AG20443 (cell line): Measurements from ENCODE around the gene KLHDC4.
A peak's percentile ranks its signal among the peaks of the same experiment; 100 is the strongest.
"Not testable (repeated sequence)": the region's sequence is repeated elsewhere in the genome, so short reads cannot be mapped to it uniquely, and the experiment has no call there.

ENCODE experiments used
- DNase-seq: peaks from one replicate; pipeline ENCODE4 v3.0.0; 2012; ENCODE audit warnings: low spot score, mixed read lengths

KLHDC4 gene

GRCh38 chr16:87684106-87684677, 81.6 kb downstream of the KLHDC4 start:
- no peak for DNase-seq

GRCh38 chr16:87682852-87683399, 82.9 kb downstream of the KLHDC4 start:
- no peak for DNase-seq

- peak; percentile 92 for DNase-seq
Measured at GRCh38 chr16:87681981-87682570, 83.7 kb downstream of the KLHDC4 start.

GRCh38 chr16:87681051-87681602, 84.7 kb downstream of the KLHDC4 start:
- not testable (repeated sequence) for DNase-seq

GRCh38 chr16:87680272-87680644, 85.5 kb downstream of the KLHDC4 start:
- DNase-seq, result no peak

GRCh38 chr16:87679593-87680271, 86.1 kb downstream of the KLHDC4 start:
- no peak for DNase-seq

DNA sequence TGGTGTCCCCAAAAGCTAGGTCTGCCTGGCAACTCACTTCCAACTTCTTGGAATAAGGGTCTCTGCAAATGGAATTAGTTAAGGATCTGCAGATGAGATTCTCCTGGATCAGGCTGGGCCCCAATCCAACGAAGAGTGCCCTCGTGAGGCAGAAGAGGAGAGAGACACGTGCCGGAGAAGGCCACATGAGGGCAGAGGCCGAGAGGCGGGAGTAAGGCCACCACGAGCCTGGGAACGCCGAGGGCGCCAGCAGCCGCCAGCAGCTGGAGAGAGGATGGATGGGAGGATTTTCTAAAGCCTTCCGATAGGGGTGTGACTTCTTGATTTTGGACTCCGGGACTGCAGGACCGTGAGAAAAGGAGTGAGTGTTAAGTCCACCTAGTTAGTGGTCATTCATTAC, 87.2 kb downstream of the KLHDC4 start:
- DNase-seq, result no peak

GRCh38 chr16:87677830-87678229, 88.0 kb downstream of the KLHDC4 start:
- DNase-seq, result no peak

GRCh38 chr16:87675111-87675719, 90.6 kb downstream of the KLHDC4 start:
- DNase-seq, result no peak

GRCh38 chr16:87674419-87674818, 91.4 kb downstream of the KLHDC4 start:
- DNase-seq, result no peak

GRCh38 chr16:87671715-87672270, 94.0 kb downstream of the KLHDC4 start:
- no peak for DNase-seq

DNA sequence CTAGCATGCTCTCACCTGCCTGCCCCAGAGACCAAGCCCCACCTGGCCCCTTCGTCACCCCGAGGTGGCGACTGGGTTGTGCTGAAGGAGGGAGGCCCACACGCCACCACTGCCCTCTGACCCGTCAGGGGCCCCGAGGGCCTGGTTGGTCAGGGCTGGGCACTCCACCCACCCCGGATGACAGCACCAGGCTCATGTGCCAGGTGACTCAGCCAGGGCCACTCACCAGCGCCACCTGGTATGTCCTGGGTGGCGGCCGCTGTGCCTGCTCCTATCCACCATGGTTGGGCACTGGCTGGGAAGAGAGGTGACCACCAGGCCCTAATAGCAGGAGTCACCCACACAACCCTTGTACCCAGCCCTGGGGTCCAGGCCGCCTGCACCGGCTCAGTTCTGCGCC, 94.6 kb downstream of the KLHDC4 start:
- DNase-seq, result no peak

DNA sequence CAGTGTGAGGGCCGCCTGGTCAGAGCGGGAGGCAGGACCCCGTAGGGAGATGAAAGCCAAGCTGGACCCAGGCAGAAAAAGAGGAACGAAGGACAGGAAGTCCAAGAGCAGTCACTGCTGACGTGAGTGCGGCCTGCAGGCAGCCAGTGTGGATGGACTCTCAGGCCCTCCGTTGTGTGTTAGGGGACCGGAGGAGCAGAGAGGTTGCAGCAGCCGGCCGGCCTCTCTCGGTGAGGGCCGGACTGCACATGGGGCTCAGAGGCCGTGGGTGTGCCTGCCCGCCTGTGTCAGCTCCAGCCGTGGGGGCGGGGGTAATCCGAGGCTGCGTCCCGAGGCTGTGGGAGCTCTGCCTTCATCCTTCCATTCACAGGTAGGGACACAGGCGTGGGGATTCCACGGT, 96.1 kb downstream of the KLHDC4 start:
- no peak for DNase-seq

GRCh38 chr16:87667946-87668345, 97.8 kb downstream of the KLHDC4 start:
- no peak for DNase-seq

DNA sequence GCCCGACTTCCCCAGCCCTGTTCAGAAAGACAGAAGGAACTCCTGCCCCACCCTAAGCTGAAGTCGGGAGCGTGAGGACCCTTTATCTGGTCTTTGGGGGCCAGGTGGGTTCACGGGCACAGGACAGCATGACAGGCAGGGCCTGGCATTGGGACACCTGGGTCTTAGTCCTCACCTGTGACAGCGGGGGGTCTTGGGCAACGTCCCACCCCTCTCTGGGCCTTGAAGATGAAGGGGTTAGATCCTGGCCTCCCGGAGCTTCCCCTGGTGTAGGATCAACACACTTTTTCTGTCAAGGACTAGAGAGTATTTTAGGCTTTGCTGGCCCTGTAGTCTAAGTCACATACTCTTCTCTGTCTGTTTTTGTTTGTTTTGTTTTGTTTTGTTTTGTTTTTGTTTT, 98.3 kb downstream of the KLHDC4 start:
- DNase-seq, result no peak

- no peak for DNase-seq
Measured at GRCh38 chr16:87666919-87667318, 98.9 kb downstream of the KLHDC4 start.

DNA sequence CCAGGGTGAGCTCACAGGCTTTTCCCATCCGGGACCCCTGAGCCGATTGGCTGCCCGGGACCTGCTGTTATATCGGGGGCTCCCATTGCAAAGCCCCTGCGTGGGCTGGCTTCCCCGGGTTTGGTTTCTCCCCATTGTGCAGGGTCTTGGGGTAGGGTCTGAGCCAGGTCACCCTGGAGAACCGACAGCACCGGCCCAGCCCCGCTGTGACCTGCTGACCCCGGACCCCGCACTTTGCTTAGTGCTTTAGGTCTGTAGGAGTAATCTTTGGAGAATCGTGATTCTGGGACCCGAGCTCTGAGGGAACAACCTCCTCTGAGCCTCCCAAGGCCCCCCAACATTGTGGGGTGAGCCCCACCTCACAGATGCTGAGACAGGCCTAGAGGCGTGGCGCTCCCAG, 100.6 kb downstream of the KLHDC4 start:
- DNase-seq, result no peak

- DNase-seq, result no peak
Measured at GRCh38 chr16:87664792-87665191, 101.0 kb downstream of the KLHDC4 start.

GRCh38 chr16:87662254-87663204, 103.3 kb downstream of the KLHDC4 start:
- DNase-seq, result no peak

DNA sequence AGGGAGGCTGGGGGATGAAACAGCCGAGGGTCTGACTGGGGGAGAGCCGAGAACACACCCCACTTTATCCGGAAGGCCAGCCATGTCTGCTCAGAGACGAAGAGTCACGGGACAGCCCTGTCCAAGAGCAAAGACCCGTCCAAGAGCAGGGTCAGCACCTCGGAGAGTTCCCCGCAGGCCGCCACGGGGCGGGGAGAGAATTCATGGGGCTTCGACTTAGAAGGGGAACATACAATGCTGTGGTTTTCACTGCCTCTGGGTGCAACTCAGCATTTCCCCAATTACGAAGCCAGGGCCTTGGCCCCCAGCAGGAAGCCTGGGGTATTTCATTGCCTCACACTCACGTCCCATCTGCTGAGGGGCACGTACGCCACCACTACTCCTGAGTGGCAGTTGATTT, 104.2 kb downstream of the KLHDC4 start:
- DNase-seq, result peak; percentile 87

DNA sequence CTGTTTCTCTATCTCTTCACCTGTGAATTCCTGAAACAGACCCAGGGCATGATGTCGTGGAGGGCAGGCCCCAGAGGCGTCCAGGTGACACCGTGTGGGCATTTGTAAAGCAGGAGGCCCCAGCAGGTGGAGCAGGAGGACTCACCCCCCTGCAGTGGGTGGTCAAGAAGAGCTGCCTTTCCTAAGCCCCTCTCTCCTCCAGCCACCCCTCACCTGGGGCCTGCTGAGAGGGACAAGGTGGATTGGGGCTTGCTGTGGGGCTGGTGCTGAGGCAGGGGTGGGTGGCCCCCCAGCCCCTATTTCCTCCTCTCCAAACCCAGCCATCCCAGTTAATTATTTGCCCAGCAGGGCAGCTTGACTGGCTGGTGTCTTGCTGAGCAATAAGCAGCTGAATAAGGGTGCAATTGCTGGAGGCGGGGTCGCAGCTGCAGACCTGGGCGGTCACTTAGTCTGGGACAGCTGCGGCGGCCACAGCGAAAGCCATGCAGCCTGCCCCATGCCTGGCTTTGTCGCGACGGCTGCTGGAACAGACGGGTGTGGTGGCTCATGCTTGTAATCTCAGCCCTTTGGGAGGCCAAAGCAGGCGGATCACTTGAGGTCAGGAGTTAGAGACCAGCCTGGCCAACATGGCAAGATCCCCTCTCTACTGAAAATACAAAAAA, 107.1 kb downstream of the KLHDC4 start:
- DNase-seq, result no peak
